Stimulated activated CD8-positive, alpha-beta memory T cell treated with anti-CD3 and anti-CD28 coated beads, Interleukin-15, amount 100 ng/mL, for 4 hours (primary cell): ENCODE measurements around the gene MIR17HG.
"Not testable (repeated sequence)": the region's sequence is repeated elsewhere in the genome, so short reads cannot be mapped to it uniquely, and the experiment has no call there.

ENCODE experiments used
- DNase-seq, 2 donors: peaks; one replicate each; pipeline ENCODE4 v3.0.0-alpha.2; 2020; ENCODE audit warnings: low read depth in 2 of 2

MIR17HG gene

DNA sequence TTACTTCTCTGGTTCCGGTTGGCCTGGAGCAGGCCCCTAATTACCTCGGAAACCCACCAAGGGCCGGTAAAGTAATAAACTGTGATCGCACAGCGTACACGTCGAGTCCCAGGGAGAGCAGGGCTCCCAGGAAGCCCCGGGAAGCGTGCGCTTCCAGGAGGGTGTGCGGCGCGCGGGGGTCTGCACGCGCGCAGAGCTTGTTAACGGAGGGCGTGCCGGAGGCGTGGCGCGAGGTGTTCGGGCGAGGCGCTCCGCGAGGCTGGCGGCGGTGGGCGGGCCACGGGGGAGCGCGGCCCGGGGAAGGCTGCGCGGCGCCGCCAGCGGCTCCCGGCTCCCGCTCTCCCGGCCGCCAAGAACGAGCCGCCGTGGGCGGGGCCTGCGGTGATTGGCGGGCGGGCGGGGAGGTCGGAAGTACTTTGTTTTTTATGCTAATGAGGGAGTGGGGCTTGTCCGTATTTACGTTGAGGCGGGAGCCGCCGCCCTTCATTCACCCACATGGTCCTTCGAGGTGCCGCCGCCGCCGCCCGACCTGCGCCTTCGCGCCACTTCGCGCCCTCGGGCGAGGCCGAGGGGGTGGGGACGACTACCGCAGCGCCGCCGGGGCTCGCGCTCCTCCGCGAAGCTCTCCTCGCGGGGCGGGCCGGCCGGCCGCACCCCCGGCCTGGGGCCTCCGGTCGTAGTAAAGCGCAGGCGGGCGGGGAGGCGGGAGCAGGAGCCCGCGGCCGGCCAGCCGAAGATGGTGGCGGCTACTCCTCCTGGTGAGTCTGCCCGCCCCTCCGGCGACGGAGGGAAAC lies at the start of gene MIR17HG:
TSS of gene MIR17HG (plus strand) at position 486 of the 794 bp plus-strand sequence.
- DNase-seq: peak; percentile 83

DNA sequence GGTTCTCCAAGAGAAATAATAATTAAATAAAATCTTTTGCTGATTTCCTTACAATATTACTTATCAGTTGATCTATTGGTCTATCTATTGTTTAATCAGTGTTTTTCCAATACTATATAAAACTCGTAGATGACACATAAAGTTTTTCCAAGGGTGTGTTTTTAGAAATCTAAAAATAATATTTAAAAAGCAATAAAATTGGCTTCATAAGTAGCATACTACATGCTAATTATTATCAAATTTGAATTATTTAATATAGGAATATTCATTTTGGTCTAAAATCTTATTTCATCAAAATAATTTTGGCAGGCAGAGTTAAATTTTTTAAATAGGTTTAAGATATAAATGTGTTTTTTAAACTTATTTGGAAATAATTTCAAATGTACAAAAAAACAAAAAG lies 49.4 kb upstream of the MIR17HG start:
- DNase-seq: no peak

DNA sequence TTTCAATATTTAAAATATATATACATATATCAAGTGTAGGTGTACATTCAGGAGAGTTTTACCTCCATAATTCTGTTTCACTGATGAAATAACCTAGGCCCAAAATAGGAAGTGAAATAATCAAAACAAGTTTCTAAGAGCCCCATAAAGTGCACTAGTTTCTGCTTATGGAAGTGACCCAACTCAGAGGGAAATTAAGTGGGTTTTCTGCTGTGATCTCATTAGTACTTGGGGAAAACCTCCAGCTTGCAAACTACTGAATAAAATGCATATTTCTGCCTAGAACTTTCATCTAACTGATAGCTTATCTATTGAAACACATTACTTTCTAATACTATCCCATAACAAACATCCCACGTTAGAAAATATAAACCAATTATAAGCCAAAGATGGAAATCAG lies 45.4 kb upstream of the MIR17HG start:
- no peak for DNase-seq

DNA sequence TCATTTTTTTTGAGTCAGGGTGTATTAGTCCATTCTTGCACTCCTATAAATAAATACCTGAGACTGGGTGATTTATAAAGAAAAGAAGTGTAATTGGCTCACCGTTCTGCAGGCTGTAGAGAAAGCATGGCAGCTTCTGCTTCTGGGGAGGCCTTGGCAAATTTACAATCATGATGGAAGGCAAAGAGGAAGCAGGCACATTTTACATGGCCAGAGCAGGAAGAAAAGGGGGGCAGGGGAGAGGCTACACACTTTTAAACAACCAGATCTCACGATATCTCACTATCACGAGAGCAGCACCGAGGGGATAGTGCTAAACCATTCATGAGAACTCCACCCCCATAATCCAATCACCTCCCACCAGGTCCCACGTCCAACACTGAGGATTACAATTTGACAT lies 44.5 kb upstream of the MIR17HG start:
- no peak for DNase-seq

DNA sequence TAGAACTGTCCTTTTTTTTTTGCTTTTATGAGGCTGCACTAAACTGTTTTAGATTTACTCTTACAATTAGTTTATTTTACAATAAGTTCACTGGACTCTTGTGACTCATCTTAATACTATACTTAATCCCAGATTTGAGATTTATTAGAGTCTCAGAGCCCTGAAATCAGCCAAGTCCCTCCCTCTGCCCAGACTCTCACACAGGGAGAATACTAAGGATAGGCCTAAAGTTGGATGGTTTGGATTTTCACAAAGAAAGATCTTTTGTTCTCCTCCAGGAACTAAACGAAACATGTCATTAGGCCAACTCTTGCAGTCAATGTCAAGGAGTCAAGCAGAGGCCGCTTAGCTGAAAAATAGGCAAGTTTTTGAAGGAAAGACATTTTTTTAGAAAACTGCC lies 42.7 kb upstream of the MIR17HG start:
- DNase-seq: no peak

DNA sequence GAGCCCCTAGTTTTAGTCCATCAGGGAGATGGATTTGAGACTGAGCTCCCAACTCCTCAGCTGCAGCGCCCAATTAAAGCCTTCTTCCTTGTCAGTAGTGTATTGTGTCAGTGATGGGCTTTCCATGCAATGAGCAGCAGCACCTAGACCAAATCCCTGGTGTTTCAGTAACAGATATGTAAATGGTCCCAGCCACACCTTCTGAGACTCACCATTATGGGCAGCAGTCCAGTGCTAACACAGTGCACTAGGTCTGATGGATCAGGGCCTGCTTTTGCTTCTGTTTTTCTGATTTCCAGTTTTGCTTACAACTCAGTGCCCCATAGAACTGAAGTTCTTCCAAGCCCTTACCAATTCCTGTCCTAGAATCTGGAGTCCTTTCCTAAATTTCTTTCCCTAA lies 41.8 kb upstream of the MIR17HG start:
- DNase-seq: no peak

DNA sequence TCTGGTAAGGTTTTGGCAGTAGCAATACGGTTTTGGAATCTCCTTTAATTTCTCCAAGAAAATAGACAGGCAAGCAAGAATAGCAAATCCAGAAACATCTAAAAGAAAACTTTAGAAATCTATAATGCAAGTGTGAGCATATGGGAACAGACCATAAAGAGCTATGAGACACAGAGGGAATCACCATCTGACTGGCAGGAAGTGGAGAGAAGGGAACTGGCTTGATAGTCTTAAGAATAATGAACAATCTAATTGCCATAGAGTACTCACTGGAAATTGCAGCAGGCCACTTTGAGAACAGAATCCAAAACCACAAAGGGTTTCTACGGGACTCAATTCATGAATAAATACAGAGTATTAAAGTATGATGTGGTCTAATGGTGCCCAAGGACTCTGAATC lies 39.6 kb upstream of the MIR17HG start:
- no peak for DNase-seq

DNA sequence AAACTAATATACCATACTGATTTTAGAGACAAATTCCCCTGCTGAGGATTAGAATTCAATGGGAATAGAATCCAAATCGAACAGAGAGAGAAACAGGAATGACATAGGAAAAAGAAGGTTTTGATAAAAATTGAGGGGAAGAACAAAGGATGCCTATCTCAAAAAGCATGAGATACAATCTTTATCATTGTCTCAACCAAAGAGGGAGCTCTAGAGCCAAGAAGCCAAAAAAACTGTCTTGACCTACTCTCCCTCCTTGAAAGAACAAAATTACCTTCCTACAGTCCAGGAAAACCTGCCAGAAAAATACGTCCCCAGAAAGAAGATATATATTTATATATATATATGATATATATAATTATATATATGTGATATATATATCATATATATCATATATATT lies 39.2 kb upstream of the MIR17HG start:
- no peak for DNase-seq

DNA sequence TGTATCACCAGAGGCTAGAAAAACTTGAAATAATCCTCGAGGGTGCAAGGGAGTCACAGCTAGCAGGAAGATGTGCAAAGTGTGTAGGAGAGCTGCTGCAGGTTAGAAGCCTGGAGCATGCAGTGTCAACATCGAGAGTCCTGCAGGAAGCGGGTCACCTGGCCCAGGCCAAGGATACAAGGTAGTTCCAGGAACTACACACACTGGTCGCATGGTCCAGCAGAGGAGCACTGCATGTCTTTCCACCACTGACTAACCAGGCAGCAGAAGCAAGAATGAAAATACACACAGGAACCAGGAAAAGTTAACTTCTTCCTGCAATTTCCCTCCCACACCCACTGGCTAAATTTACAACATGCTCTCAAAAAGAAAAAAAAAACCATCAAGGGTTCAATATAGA lies 36.0 kb upstream of the MIR17HG start:
- no peak for DNase-seq

DNA sequence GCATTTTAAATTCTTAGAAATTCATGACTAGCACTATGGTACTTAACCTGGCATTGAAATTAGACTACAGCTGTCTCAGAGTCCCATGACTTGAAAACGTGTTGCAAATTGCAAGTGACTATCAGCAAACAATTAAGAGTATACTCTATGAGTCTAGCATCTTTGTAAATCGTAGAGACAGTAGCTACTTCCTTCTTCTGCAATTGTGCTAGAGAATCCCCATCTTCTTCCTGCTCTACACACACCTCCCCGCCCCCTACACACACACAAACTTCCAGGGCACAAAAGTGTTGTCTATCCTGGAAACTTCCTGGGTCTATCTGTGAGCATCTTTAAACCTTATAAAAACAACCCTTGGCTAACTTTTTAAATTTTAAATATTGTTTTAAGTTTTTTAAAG lies 35.2 kb upstream of the MIR17HG start:
- no peak for DNase-seq

DNA sequence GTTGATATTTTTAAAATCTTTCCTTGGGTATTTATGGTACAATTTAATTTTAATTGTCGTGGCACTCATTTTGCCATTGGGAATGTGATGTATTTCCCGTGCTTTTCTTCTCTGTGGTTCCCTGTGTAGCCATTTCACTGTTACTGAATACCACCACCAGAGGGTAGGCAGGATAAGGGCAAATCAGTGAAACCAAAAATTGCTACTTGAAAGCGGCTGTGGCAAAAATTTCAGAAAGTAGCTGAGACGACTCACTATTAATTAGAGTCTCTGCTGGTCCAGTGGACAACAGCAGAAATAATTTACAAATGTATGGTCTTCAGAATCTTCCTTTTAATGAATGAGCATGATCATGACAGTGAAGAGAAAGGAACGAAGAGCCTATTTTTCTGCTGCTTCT lies 34.4 kb upstream of the MIR17HG start:
- no peak for DNase-seq

DNA sequence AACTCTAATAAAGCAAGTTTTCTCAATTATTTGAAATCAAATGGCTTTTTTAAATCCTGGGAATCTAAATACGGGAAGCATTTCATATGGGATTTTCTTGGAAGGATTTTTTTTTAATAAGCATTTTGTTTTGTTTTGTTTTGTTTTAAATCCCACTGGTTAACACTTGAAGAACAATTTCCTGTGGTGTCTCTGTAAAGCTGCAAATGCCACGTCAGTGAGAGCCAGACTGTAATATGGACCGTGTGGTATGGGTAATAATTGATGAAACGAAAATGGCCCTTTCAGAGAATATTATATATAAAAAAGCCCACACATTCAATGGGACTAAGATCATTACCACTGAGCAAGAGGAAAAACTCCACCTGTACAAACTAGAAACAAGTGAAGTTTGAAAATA lies 33.9 kb upstream of the MIR17HG start:
- DNase-seq: no peak

DNA sequence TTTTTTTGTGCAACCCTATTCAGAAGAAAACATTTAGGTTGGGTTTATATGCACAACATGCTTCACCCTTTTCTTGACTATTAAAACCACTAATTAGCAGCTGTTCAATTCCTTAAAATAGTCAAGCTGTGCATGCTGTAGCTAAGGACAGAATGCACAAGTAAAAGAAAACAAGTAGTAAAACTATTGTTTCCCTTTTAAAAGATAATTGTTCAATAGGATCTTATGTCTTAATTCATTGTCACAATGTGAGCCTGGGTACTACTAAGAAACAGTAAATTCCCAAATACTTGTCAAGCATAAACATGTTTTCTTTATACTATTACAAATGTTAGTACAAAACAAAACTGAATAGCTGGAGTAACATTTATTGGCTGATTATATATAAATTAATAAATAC lies 32.6 kb upstream of the MIR17HG start:
- DNase-seq: no peak

DNA sequence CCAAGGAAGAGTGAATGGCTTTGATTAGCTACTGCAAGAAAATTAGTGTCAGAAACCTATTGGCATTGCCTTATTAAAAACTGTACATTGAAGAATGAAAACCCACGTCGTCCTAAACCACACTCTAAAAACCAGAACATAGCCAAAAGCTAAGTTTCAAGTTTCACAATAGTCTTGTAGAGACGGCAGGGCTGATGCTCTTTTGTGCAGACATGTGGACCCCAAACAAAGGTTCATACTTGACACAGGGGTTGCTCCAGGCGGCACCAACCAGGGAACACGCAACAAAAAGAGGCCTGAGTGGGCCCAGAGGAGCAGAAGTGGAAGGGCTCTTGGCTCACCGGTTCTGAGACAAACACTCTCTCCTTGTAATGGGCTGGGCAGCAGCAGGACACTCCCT lies 28.6 kb upstream of the MIR17HG start:
- DNase-seq: no peak

DNA sequence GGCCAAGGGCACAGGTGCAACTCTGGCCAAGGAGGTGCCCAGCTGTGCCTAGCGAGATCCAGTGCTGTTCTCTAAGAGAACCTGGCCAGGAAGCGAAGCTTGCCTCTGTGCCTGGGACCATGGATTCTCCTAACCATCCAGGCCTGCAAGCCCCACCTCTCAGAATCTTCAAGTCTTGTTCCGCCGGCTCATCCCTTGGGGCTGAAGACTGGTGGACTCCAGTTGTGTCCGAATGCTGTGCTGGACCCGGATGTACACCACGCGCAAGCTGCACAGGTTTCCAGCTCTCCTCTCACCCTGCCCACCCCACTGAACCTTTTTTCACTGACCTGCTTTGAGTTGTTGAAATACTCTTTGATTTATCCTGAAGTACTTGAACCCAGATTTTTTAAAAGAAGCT lies 27.5 kb upstream of the MIR17HG start:
- no peak for DNase-seq

DNA sequence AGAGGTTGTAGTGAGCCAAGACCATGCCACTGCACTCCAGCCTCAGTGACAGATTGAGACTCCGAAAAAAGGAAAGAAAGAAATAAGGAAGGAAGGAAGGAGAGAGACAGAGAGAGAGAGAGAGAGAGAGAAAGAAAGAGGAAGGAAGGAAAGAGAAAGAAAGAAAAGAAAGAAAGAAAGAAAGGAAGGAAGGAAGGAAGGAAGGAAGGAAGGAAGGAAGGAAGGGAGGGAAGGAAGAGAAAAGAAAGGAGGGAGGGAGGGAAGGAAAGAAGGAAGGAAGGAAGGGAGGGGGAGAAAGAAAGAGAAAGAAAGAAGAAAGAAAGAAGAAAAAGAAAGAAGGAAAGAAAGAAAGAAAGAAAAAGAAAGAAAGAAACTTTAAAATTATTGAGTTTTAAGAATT lies 26.5 kb upstream of the MIR17HG start:
- not testable (repeated sequence) for DNase-seq

DNA sequence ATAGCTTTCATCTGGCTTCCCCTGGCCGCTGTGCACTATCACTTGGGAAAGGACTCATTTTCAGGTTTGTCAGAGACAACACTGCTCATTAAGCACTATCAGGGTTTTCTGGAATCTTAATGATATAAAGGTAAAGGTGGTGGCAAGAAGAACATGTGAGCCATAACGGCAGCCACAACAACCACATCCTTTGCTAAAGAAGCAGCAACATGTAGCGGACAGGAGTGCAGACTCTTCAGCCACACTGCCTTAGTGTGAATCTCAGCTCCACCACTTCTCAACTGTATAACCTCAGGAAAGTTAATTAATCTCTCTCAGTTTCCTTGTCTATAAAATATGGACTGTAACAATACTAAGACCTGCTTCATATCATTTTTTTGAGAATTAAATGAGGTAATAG lies 24.1 kb upstream of the MIR17HG start:
- DNase-seq: no peak

DNA sequence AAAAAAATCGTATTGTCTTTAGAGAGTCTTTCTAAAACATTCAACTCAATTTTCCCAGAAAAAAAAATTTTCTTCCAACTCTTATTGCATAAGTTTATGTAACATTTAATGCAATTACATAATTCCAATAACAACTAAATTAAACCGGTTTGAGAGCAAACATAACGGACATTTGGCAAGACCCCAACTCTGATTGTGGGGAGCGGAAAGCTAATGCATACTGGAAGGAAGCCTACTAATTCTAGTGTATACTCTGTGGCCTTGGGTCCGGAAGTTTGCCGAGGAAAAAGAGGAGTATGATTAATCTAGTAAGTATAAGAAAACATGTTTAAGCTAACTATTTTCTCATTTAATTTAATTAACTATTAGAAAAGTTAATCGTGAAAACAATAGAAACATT lies 21.3 kb upstream of the MIR17HG start:
- no peak for DNase-seq

DNA sequence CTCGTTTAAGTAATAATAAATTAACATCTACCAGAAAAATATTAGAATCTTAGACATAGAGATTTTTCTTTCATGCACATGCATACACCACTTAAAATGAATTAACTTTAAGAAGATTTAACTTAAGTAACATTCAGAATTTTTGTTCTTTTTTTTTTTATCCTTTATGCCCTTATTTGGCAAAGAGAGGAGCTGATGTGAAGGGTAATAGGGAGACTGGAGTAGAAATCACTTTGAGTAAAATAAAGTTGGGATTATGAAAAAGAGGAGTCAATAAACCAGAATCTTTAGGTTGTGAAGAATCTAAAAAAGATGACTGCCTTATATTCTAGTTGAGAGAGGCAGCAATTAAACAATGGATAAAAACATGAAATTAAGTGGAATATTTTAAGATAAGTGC lies 18.8 kb upstream of the MIR17HG start:
- no peak for DNase-seq

DNA sequence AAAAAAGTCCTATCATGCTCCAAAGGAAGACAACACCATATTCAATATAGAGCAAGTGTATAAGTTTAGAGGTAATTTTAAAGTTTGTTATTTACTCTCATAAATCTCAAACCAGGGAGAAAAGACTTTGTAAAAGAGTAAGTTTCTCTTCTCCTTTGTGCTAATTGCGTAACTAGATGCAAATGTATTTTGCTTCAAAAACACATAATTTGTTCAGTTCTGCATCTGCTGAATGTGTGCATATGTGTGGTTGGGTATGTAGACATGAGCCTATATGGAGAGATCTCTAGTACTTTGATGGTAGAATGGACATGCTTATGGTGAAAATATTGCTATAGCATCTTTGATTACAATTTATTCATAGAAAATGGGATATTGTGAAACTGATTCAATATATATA lies 17.8 kb upstream of the MIR17HG start:
- DNase-seq: no peak

DNA sequence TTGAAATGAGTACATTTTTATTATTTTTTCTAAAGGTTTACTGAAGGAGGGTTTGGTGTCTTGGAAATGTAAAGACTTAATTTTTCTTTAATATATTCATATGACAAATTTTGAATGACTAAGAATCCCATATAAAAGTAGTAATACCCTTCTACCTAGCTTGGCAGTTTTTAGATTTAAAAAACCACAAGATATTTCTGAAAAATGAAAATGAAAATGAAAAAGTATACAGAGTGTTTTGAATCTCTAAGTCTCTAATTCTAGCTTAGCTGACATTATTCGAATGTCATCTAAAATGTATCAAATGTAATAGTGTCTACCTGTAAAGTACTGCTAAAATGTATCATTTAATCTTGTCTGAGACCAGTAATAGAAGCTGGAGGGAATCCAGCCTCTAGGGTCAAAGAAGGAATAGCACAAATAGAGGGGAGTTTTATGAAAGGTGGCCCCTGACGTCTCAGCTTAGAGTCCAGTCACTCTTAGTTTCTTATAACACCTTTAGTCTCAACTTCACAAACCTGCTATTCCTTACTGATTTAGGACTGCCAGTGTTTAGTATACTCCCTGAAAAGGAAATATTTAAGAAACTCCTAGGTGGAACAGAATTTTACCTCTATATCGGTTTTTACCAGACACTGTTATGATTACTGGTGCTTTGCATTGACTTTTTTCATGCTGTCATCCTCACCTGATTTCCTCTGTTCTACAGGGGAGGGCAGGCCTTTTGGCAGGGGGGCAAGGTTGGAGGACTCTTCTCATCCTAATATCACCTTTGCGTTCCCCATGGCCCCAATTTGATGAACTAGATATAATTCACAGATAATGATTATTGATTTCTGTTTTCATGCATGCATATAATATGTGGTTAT lies 16.2 kb upstream of the MIR17HG start:
- no peak for DNase-seq

DNA sequence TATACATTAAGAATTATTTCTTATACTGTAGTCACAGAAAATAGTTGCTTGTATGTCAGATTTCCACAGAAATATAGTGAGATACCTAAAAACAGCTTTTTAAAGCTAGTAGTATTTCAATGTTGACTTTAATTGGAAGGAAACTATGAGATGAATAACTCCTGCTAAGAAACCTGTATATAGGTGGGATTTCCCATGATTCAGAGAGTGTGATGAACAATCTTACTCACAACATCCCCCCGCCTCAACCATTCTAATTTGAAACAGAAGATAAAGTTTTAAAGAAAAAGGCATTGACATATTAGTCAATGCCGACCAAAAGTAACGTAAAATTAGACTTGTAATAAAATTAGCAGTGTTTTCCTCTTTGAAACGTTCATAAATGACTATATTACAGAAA lies 1.4 kb upstream of the MIR17HG start:
- DNase-seq: no peak

DNA sequence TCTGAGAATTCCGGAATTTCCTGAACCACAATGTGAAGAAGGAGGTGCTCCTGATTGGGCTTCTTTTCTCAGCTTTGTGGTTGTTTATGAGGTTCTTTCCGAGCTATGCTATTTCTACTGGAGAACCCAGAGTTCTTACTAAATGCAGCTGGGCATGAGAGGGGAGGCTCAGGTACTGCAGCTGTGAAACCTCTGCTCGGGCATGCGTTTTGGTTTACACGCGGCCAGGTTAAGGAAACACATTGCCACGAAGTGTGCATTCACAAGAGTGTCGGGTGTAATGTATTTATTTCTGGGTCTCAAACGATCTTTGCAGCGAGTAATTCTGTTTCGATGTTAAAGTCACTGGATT lies 661 bp upstream of the MIR17HG start:
- peak in 1 of 2 donors; percentile 11 for DNase-seq
